ENCODE results near the gene COL4A2.

The COL4A2 gene

GRCh38 chr13:110479648-110480047 lies 172.6 kb downstream of the COL4A2 start:
- no peak for DNase-seq
- H3K27ac ChIP-seq = no peak overlapping the region
- H3K4me3 ChIP-seq (ENCODE audit: low read depth, low read length) = no peak overlapping the region
- peaks cover 89% of the 10 kb centered on the region for H3K36me3 ChIP-seq (replicated peaks)
- no peaks in the 10 kb centered on the region for H3K27me3 ChIP-seq (replicated peaks)
- no peak for TF ChIP-seq CTCF (IDR thresholded peaks at IDR 0.05; ENCODE audit: low read depth, low read length, missing control alignments)
- in situ Hi-C loops (cut with HindIII; ENCODE audit: low pct_ligation_motif_present, low sequenced_read_pairs) = no loop called here

GRCh38 chr13:110480161-110480560 lies 173.1 kb downstream of the COL4A2 start:
- no peak for TF ChIP-seq CTCF (IDR thresholded peaks at IDR 0.05; ENCODE audit: low read depth, low read length, missing control alignments)
- DNase-seq = no peak
- H3K27ac ChIP-seq = no peak overlapping the region
- in situ Hi-C loops (cut with HindIII; ENCODE audit: low pct_ligation_motif_present, low sequenced_read_pairs) = no loop called here
- H3K36me3 ChIP-seq (replicated peaks) = peaks cover 89% of the 10 kb centered on the region
- H3K4me3 ChIP-seq (ENCODE audit: low read depth, low read length) = no peak overlapping the region
- no peaks in the 10 kb centered on the region for H3K27me3 ChIP-seq (replicated peaks)

DNA sequence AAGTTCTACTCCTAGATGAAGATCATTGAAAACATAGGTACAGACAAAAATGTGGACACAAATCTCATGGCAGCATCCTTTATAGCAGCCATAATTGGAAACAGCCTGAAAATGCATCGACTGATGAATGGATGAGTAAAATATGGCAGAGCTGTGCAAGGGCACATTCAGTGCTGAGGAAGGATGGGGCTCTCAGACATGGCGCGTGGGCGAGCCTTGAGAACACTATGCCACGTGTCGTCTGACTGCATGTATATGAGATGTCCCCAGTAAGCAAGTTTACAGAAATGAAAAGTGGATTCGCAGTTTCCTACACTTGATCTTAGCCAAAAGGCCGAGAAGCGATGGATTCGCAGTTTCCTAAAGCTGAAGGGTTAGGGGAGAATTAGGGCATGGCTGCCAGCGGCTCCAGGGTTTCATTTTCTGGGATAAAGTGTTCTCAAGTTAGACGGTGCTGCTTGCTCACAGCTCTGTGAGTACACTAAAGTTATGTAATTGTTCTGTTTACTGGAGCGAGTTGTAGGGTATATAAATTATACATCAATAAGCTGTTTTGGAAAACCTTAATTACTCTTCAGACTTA lies 176.4 kb downstream of the COL4A2 start:
- no peak for DNase-seq
- no peak for TF ChIP-seq CTCF (IDR thresholded peaks at IDR 0.05; ENCODE audit: low read depth, low read length, missing control alignments)
- in situ Hi-C loops (cut with HindIII; ENCODE audit: low pct_ligation_motif_present, low sequenced_read_pairs) = no loop called here
- H3K4me3 ChIP-seq (ENCODE audit: low read depth, low read length) = no peak overlapping the region
- H3K27me3 ChIP-seq (replicated peaks) = no peaks in the 10 kb centered on the region
- peaks cover 86% of the 10 kb centered on the region for H3K36me3 ChIP-seq (replicated peaks)
- H3K27ac ChIP-seq = no peak overlapping the region

- H3K36me3 ChIP-seq (replicated peaks) = peaks cover 86% of the 10 kb centered on the region
- H3K27me3 ChIP-seq (replicated peaks) = no peaks in the 10 kb centered on the region
- no peak for TF ChIP-seq CTCF (IDR thresholded peaks at IDR 0.05; ENCODE audit: low read depth, low read length, missing control alignments)
- H3K4me3 ChIP-seq (ENCODE audit: low read depth, low read length) = no peak overlapping the region
- in situ Hi-C loops (cut with HindIII; ENCODE audit: low pct_ligation_motif_present, low sequenced_read_pairs) = no loop called here
- DNase-seq = no peak
- H3K27ac ChIP-seq = no peak overlapping the region
These were observed 177.4 kb downstream of the COL4A2 start for GRCh38 chr13:110484290-110485048.

GRCh38 chr13:110485604-110486003 lies 178.5 kb downstream of the COL4A2 start:
- Histone ChIP-seq H3K4me3 (ENCODE audit: low read depth, low read length) (no peak overlapping the region), H3K27ac (no peak overlapping the region), H3K36me3 (replicated peaks) (peaks cover 86% of the 10 kb centered on the region), H3K27me3 (replicated peaks) (no peaks in the 10 kb centered on the region)
- DNase-seq = no peak
- in situ Hi-C loops (cut with HindIII; ENCODE audit: low pct_ligation_motif_present, low sequenced_read_pairs) = no loop called here
- no peak for TF ChIP-seq CTCF (IDR thresholded peaks at IDR 0.05; ENCODE audit: low read depth, low read length, missing control alignments)
